ENCODE measurements around the gene PROSER3. TPM values are rescaled to one million over a fixed set of nuclear protein-coding genes. Genes with fewer than 3 reads are reported as not detected.
"Not testable (repeated sequence)": the region's sequence is repeated elsewhere in the genome, so short reads cannot be mapped to it uniquely, and the experiment has no call there.

The PROSER3 gene
- total RNA-seq, 1 donor from 2014 or later, result 1.4 TPM

DNA sequence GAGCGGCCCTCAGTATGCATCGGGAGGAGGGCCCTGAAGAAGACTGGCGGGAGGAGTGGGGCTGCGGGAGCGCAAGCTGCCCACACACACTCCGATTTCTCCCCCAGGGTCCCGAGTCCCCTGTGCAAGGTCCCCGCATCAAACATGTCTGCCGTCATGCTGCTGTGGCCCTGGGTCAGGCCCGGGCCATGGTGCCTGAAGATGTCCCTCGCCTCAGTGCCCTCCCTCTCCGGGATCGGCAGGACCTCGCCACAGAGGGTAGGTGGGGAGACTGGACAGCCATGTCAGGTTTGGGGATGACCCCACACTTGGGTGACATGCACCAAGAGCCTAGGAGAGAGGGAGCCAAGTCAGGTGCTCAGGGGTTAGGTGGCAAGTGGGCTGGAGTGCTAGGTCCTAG, 35.5 kb upstream of the PROSER3 start:
- DNase-seq (ENCODE audit: low read depth in 2 of 2), result no peak

DNA sequence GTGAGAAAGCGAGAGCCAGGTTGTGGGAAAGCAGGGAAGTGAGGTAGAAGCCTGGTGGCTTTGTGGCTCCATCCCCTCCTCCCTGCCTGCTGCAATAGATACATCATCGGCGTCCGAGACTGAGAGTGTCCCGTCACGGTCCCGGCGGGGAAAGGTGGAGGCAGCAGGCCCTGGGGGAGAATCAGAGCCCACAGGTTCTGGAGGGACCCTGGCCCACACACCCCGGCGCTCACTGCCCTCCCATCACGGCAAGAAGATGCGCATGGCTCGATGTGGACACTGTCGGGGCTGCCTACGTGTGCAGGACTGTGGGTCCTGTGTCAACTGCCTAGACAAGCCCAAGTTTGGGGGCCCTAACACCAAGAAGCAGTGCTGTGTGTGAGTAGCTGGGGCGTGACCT, 35.1 kb upstream of the PROSER3 start:
- DNase-seq (ENCODE audit: low read depth in 2 of 2), result no peak

DNA sequence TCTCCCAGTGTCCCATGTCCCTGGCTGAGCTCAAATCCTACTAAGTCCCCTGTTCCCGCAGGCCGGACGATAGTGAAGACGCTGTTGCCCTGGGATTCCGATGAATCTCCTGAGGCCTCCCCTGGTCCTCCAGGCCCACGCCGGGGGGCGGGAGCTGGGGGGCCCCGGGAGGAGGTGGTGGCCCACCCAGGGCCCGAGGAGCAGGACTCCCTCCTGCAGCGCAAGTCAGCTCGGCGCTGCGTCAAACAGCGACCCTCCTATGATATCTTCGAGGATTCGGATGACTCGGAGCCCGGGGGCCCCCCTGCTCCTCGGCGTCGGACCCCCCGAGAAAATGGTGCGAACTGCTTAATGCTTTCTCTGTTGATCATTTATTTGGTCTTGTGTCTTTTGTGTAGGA, 34.3 kb upstream of the PROSER3 start:
- DNase-seq (ENCODE audit: low read depth in 2 of 2), result no peak

DNA sequence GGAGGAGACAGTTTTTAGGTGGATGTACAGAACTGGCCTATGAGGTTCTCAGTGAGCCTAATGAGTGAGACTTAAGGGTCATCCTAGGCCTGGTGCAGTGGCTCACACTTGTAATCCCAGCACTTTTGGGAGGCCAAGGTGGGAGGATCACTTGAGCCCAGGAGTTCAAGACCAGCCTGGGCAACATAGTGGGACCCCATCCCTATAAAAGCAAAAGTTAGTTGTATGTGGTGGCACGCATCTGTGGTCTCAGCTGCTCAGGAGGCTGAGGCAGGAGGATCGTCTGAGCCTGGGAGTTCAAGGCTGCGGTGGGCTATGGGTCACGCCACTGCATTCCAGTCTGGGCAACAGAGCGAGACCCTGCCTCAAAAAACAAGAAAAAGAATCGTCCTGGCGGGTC, 33.8 kb upstream of the PROSER3 start:
- not testable (repeated sequence) for DNase-seq (ENCODE audit: low read depth in 2 of 2)

DNA sequence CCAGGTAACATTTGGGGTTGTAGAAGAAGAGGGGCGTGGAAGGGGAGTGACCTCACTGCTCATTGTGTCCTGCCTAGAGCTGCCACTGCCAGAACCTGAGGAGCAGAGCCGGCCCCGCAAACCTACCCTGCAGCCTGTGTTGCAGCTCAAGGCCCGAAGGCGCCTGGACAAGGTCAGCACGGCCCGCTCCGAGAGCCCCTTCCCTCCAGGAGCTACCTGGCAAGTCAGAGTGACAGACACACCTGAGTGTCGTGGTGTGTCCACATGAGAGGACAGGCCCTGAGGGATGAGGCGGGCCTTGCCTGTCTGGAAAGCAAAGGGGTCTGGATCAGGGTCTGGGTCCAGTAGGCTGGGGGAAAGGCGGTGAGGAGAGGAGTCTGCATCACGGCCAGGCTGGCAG, 33.4 kb upstream of the PROSER3 start:
- DNase-seq (ENCODE audit: low read depth in 2 of 2), result no peak

DNA sequence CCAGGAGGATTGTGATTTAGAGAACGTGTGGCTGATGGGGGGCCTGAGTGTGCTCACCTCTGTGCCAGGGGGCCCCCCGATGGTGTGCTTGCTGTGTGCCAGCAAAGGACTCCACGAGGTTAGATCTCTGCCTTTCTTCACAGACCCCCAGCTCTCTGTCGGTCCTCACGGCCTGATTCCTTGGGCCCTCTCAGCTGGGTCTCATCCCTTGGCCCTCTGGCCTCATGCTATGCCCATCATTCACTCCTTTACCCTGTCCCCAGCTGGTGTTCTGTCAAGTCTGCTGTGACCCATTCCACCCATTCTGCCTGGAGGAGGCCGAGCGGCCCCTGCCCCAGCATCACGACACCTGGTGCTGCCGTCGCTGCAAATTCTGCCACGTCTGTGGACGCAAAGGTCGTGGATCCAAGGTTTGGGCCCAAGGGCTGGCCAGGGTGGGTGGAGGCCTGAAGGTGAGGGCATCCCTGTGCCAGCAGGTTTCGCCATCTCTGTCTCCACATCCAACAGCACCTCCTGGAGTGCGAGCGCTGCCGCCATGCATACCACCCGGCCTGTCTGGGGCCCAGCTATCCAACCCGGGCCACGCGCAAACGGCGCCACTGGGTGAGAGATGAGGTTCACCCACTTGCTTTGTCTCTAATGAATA, 32.6 kb upstream of the PROSER3 start:
- no peak for DNase-seq (ENCODE audit: low read depth in 2 of 2)

DNA sequence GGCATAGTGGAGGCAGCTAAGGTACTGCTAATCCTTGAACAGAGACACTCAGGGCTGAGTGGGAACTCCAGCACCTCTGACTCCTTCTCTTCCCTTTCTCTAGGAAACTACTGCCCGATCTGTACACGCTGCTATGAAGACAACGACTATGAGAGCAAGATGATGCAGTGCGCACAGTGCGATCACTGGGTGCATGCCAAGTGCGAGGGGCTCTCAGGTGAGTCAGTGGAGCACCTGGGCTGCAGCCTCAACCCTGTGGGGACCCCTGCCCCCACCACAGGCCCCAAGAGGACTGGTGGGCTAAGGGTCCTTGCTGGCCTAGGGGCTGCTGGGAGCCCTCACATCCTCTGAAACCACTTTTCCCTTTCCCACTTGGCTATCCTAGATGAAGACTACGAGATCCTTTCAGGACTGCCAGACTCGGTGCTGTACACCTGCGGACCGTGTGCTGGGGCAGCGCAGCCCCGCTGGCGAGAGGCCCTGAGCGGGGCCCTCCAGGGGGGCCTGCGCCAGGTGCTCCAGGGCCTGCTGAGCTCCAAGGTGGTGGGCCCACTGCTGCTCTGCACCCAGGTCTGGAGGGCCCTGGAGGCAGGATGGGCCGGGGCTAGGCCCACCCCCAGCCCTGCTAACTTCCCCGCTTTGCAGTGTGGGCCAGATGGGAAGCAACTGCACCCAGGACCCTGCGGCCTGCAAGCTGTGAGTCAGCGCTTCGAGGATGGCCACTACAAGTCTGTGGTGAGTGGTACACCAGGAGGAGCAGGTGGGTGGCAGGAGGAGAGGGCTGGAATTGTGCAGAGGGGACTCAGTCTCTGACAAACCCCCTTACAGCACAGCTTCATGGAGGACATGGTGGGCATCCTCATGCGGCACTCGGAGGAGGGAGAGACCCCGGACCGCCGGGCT, 30.7 kb upstream of the PROSER3 start:
- DNase-seq (ENCODE audit: low read depth in 2 of 2), result no peak

DNA sequence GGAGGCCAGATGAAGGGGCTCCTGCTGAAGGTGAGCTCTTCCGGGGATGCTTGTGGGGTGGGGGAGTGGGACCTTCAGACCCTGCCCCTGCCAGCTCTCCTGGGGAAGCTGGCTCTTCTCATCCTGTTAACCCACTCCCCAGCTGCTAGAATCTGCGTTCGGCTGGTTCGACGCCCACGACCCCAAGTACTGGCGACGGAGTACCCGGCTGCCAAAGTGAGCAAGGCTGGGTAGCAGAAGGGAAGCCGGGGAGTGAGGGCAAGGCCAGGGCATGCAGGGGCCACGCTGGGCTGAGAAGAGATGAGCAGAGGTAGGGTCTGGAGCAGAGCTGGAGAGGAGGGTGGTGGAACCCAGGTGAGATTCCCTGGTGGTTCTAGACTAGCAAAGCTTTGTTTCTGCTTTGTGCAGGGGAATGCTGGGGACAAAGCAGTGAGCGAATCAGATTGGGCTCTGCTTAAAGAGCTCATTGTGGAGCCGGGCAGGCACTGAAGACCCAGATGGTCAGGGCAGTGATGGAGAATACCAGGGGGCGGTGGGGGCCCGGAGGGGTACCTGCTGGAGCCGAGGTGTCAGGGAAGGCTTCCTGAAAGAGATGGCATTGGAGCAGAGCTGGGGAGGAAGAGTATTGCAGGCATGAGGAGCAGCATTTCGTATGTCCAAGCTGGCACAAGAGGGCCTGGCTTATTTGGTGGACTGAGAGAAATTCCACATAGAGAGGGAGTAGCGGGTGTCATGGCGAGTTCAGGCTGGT, 29.8 kb upstream of the PROSER3 start:
- no peak for DNase-seq (ENCODE audit: low read depth in 2 of 2)

DNA sequence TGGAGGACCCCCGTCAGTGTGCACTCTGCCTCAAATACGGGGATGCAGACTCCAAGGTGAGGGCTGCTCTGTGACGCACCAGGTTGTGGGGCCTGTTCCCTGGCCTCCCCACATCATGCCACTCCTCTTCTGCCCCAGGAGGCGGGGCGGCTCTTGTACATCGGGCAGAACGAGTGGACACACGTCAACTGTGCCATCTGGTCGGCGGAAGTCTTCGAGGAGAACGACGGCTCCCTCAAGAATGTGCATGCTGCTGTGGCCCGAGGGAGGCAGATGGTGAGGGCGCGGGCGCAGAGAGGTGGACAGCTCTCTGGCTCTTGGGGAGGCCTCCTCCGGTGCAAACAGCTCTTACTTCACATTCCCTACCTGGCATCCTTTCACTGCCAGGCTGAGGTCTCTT, 29.0 kb upstream of the PROSER3 start:
- DNase-seq (ENCODE audit: low read depth in 2 of 2), result no peak

DNA sequence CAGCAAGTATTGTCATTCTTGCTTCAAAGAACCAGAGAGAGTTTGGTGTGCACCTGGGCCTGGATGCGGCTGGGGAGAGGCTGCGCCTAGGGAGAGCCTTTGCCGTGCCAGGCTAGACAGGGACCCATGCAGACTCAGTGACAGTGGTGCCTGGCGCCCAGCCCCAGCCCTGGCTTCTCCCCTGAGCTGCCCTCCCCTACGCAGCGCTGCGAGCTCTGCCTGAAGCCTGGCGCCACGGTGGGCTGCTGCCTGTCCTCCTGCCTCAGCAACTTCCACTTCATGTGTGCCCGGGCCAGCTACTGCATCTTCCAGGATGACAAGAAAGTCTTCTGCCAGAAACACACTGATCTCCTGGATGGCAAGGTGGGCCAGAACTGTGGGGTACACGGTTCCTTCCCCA, 28.2 kb upstream of the PROSER3 start:
- DNase-seq (ENCODE audit: low read depth in 2 of 2), result no peak

DNA sequence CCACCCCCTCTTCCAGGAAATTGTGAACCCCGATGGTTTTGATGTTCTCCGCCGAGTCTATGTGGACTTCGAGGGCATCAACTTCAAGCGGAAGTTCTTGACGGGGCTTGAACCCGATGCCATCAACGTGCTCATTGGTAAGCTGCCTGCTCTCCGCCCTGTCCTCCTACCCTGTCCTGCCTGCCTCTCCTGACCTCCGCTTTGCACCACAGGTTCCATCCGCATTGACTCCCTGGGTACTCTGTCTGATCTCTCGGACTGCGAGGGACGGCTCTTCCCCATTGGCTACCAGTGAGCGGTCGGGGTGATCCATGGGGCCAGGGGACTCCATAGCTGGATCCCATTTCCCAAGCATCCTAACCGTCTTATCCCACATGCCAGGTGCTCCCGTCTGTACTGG, 27.6 kb upstream of the PROSER3 start:
- no peak for DNase-seq (ENCODE audit: low read depth in 2 of 2)

DNA sequence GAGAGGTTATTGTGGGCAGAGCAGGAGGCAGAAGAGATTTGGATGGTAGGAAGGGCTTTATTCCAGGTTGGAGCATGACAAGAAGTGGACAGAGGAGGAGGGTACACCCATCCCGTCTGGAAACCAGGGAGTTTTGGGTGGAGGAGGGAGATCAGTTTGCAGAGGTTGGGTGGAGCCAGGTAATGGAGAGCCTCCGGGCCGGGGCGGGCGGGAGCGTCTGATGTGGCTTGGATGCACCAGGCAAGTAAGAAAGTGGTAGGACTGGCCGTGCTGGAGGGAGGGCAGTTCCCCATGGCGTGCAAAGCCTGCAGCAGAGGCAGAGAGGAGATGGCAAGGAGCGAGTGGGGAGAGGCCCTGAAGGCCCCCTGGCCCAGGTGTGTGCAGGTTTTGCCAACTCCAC, 26.6 kb upstream of the PROSER3 start:
- DNase-seq (ENCODE audit: low read depth in 2 of 2), result no peak

DNA sequence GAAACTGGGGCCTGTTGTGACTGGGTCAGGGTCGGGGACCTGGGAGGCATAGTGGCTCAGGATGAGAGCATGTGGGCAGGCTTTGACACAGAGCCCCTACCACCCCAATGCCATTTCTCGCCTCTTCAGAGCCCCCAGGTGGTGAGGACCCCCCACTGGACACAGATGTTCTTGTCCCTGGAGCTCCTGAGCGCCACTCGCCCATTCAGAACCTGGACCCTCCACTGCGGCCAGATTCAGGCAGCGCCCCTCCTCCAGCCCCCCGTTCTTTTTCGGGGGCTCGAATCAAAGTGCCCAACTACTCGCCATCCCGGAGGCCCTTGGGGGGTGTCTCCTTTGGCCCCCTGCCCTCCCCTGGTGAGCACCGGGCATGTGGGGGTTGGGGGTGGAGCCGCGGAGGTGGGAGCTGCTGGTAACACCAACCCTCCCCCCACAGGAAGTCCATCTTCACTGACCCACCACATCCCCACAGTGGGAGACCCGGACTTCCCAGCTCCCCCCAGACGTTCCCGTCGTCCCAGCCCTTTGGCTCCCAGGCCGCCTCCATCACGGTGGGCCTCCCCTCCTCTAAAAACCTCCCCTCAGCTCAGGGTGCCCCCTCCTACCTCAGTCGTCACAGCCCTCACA, 26.1 kb upstream of the PROSER3 start:
- DNase-seq (ENCODE audit: low read depth in 2 of 2), result no peak

DNA sequence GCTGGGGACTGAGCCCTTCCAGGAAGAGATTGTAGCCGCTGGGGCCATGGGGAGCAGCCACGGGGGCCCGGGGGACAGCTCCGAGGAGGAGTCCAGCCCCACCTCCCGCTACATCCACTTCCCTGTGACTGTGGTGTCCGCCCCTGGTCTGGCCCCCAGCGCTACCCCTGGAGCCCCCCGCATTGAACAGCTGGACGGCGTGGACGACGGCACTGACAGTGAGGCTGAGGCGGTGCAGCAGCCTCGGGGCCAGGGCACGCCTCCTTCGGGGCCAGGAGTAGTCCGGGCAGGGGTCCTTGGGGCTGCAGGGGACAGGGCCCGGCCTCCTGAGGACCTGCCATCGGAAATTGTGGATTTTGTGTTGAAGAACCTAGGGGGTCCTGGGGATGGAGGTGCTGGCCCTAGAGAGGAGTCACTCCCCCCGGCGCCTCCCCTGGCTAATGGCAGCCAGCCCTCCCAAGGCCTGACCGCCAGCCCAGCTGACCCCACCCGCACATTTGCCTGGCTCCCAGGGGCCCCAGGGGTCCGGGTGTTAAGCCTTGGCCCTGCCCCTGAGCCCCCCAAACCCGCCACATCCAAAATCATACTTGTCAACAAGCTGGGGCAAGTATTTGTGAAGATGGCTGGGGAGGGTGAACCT, 25.3 kb upstream of the PROSER3 start:
- no peak for DNase-seq (ENCODE audit: low read depth in 2 of 2)

DNA sequence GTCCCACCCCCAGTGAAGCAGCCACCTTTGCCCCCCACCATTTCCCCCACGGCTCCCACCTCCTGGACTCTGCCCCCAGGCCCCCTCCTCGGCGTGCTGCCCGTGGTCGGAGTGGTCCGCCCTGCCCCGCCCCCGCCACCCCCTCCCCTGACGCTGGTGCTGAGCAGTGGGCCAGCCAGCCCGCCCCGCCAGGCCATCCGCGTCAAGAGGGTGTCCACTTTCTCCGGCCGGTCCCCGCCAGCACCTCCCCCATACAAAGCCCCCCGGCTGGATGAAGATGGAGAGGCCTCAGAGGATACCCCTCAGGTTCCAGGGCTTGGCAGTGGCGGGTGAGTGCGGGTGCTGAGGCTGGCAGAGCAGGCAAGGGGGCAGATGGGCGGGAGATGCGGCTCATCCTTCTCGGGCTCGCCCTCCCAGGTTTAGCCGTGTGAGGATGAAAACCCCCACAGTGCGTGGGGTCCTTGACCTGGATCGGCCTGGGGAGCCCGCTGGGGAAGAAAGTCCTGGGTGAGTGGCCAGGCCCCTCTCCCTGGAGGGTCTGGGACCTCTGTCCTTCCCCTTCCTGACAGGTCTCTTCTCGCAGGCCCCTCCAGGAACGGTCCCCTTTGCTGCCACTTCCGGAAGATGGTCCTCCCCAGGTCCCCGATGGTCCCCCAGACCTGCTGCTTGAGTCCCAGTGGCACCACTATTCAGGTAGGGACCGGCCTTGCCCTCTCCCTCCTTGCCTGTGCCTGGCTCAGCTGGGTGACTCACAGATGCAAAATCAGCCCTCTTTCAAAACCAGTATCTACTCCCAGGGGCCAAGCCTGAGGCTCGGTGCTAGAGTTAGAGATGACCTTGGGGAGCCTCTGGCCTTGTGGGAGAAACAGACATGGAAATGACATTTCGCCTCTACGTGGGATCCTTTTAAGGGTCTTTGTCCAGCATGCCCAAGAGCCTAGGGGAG, 24.5 kb upstream of the PROSER3 start:
- DNase-seq (ENCODE audit: low read depth in 2 of 2), result no peak

DNA sequence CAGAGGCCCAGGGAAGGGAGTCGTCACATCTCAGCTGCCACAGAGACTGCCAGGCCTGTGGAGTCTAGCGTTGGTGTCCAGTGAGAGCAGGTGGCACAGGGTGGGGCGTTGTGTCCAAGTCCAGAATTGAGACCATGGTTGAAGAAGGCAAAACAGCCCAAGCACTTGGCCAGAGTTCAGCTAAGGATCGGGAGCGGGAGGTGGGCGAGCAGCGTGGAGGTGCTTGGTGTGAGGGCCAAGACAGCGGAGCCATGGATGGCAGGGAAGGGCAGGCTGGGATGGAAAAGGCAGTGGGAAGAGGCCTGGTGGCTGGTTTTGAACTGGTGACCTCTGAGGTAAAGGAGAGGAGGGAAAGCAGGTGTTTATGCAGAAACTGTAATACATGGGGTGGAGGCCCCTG, 23.7 kb upstream of the PROSER3 start:
- DNase-seq (ENCODE audit: low read depth in 2 of 2), result no peak

DNA sequence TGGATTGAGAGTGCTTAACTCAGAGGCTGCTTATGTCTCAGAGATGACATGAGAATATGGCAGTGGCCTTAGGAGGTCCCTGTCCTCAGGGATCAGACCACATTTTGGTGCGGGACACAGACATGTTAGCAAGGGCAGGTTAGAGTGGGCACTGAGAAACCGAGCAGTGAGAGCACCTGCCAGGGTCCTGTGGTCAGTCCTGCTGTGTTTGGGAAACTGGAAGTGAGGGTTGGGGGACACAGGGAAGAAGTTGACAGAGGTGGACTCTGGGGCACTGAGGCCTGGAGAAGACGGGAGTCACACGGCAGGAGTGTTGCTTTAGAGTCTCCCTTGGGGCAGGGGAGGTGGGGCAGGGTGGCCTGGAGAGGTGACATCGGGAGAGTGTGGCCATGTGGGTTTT, 23.1 kb upstream of the PROSER3 start:
- DNase-seq (ENCODE audit: low read depth in 2 of 2), result no peak

DNA sequence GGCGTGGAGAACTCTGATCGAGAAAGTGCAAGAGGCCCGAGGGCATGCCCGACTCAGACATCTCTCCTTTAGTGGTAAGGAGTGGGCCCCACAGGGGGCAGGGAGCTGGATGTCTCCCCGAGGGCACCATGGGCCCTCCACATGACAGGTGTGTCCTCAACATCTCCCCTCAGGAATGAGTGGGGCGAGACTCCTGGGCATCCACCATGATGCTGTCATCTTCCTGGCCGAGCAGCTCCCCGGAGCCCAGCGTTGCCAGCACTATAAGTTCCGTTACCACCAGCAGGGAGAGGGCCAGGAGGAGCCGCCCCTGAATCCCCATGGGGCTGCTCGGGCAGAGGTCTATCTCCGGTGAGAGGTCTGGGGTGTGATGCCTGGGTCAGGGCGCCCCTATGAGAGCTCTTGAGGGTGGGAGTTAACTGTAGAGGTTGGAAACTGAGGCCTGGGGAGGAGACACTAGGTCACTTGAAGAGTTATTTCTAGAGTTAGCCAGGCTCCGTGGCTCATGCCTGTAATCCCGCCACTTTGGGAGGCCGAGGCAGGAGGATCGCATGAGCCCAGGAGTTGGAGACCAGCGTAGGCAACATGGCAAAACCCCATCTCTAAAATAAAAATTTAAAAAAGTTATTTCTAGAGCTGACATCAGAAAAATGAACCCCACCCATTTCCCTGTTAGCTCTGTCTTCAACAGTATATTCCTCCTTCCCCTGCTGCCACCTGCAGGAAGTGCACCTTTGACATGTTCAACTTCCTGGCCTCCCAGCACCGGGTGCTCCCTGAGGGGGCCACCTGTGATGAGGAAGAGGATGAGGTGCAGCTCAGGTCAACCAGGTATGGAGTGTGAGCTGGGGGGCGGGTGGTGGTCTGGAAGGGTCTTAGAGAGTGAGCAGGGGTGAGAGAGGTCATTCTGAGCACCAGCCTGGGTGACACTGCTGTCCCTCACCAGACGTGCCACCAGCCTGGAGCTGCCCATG, 20.8 kb upstream of the PROSER3 start:
- DNase-seq (ENCODE audit: low read depth in 2 of 2), result no peak
